H1 (cell line): ENCODE measurements around the gene AGR2. TPM values are rescaled to one million over a fixed set of nuclear protein-coding genes. Genes with fewer than 3 reads are reported as not detected.

Source experiments
- CTCF ChIA-PET: fragments of 300-600 bp; sonication (Branson Sonifier 250); formaldehyde crosslinking; loops from one replicate; lab custom pipeline; 2021; ENCODE audit not compliant: partially characterized antibody; lab: Charles Lee
- POLR2A ChIA-PET: fragments of 300-600 bp; sonication (Branson Sonifier 250); formaldehyde crosslinking; loops from one replicate; lab custom pipeline; 2021; ENCODE audit warnings: inconsistent platforms; ENCODE audit not compliant: partially characterized antibody; lab: Charles Lee
- DNase-seq, 2 experiments: peaks; one replicate each; pipeline versions ENCODE4 v3.0.0 to v3.0.0-alpha.2; 2010 to 2022; ENCODE audit warnings: low spot score in 2 of 2, low read depth in 1 of 2, mixed read lengths in 1 of 2
- FAIRE-seq: peaks from 2 replicates; lab custom pipeline; 2011; peaks lifted over from hg19 to GRCh38; lab: Jason Lieb, UNC
- H2AFZ ChIP-seq: 2 replicates; pipeline ENCODE4 v1.8.1; 2012; ENCODE audit warnings: low read length, inconsistent platforms
- H2AK5ac ChIP-seq: 2 replicates; pipeline ENCODE4 v1.6.1; 2013; ENCODE audit warnings: low read depth, low read length
- H2BK120ac ChIP-seq: replicated peaks from 2 replicates; pipeline ENCODE3; 2013; ENCODE audit warnings: low read depth, low read length, inconsistent platforms
- H2BK12ac ChIP-seq: 2 replicates; pipeline ENCODE4 v1.6.1; 2013; ENCODE audit warnings: low read depth, low read length
- H2BK15ac ChIP-seq: 2 replicates; pipeline ENCODE4 v1.6.1; 2013; ENCODE audit warnings: low read length
- H2BK20ac ChIP-seq: 2 replicates; pipeline ENCODE4 v1.6.1; 2013; ENCODE audit warnings: low read length
- H2BK5ac ChIP-seq: 2 replicates; pipeline ENCODE4 v1.6.1; 2013; ENCODE audit warnings: low read depth, low read length
- H3K14ac ChIP-seq: 2 replicates; pipeline ENCODE4 v1.6.1; 2013; ENCODE audit warnings: inconsistent platforms; ENCODE audit not compliant: insufficient read length
- H3K18ac ChIP-seq: 2 replicates; pipeline ENCODE4 v1.6.1; 2013; ENCODE audit warnings: low read length; ENCODE audit errors: extremely low read depth
- H3K23ac ChIP-seq: 2 replicates; pipeline ENCODE4 v1.6.1; 2013; ENCODE audit warnings: inconsistent platforms; ENCODE audit not compliant: insufficient read length
- H3K23me2 ChIP-seq: 2 replicates; pipeline ENCODE4 v1.6.1; 2013; ENCODE audit warnings: low read depth, low read length
- H3K27ac ChIP-seq: 2 replicates; pipeline ENCODE4 v1.6.1; 2011; ENCODE audit warnings: low read depth, low read length, inconsistent platforms
- H3K27me3 ChIP-seq, 4 experiments: replicated peaks in 1 of 4; 1 replicate in 1 of 4; 2 replicates in 3 of 4; pipeline versions ENCODE4 v1.6.1 to v1.8.1; 2011 to 2013; ENCODE audit warnings: low read length in 3 of 4, mild to moderate bottlenecking in 3 of 4, inconsistent platforms in 2 of 4, mixed read lengths in 2 of 4, moderate library complexity in 1 of 4; ENCODE audit not compliant: control insufficient read depth in 3 of 4, insufficient read depth in 3 of 4; ENCODE audit errors: extremely low read depth in 1 of 4
- H3K36me3 ChIP-seq, 4 experiments: 2 replicates each; pipeline versions ENCODE4 v1.6.1 to v1.8.1; 2011 to 2013; ENCODE audit warnings: mild to moderate bottlenecking in 4 of 4, low read length in 3 of 4, moderate library complexity in 2 of 4, control low read depth in 1 of 4, inconsistent platforms in 1 of 4; ENCODE audit not compliant: insufficient read depth in 4 of 4, control insufficient read depth in 2 of 4
- H3K4ac ChIP-seq: replicated peaks from 2 replicates; pipeline ENCODE3; 2013; ENCODE audit warnings: low read length, low read depth, mixed read lengths, inconsistent platforms; ENCODE audit not compliant: insufficient read length
- H3K4me1 ChIP-seq, 4 experiments: replicated peaks in 1 of 4; 1 replicate in 1 of 4; 2 replicates in 3 of 4; pipeline versions ENCODE4 v1.6.1 to v1.8.1; 2011 to 2013; ENCODE audit warnings: low read length in 3 of 4, inconsistent platforms in 2 of 4, mixed read lengths in 1 of 4; ENCODE audit not compliant: insufficient read depth in 4 of 4, control insufficient read depth in 3 of 4
- H3K4me2 ChIP-seq, 2 experiments: 2 replicates each; pipeline versions ENCODE4 v1.6.1 to v1.8.1; 2011 to 2013; ENCODE audit warnings: low read depth in 2 of 2, low read length in 2 of 2, control low read depth in 1 of 2, inconsistent platforms in 1 of 2, mild to moderate bottlenecking in 1 of 2; ENCODE audit not compliant: insufficient read depth in 1 of 2
- H3K4me3 ChIP-seq, 4 experiments: fragments of 200-600, 300-600 bp in 1 of 4; sonication (generic), shearing (Covaris generic), sonication (Bioruptor Twin) in 1 of 4; 2 replicates each; pipeline versions ENCODE4 v1.5.1 to v1.8.1; 2011 to 2016; ENCODE audit warnings: low read length in 4 of 4, low read depth in 3 of 4, control low read depth in 2 of 4, inconsistent platforms in 2 of 4, mild to moderate bottlenecking in 2 of 4, mixed read lengths in 1 of 4, moderate library complexity in 1 of 4; ENCODE audit not compliant: insufficient read depth in 2 of 4; ENCODE audit errors: extremely low read depth in 1 of 4
- H3K56ac ChIP-seq: replicated peaks from 2 replicates; pipeline ENCODE3; 2013; ENCODE audit warnings: low read depth, mild to moderate bottlenecking, mixed read lengths, low read length, inconsistent platforms; ENCODE audit not compliant: insufficient read length
- H3K79me1 ChIP-seq: 2 replicates; pipeline ENCODE4 v1.6.1; 2013; ENCODE audit warnings: low read depth, low read length, control low read depth
- H3K79me2 ChIP-seq, 2 experiments: 2 replicates each; pipeline versions ENCODE4 v1.6.1 to v1.8.1; 2012 to 2013; ENCODE audit warnings: low read length in 2 of 2, mild to moderate bottlenecking in 2 of 2, inconsistent platforms in 1 of 2; ENCODE audit not compliant: insufficient read depth in 2 of 2, control insufficient read depth in 1 of 2
- H3K9ac ChIP-seq, 4 experiments: replicated peaks in 1 of 4; 1 replicate in 1 of 4; 2 replicates in 3 of 4; pipeline versions ENCODE4 v1.6.1 to v1.8.1; 2011 to 2013; ENCODE audit warnings: low read depth in 3 of 4, low read length in 3 of 4, control low read depth in 2 of 4, mild to moderate bottlenecking in 2 of 4, moderate library complexity in 2 of 4, inconsistent platforms in 1 of 4; ENCODE audit errors: extremely low read depth in 1 of 4
- H3K9me3 ChIP-seq, 2 experiments: 2 replicates each; pipeline versions ENCODE4 v1.6.1 to v1.8.1; 2012 to 2013; ENCODE audit warnings: mild to moderate bottlenecking in 2 of 2, moderate library complexity in 2 of 2, control low read depth in 1 of 2, inconsistent platforms in 1 of 2, low read depth in 1 of 2, low read length in 1 of 2, mixed read lengths in 1 of 2; ENCODE audit not compliant: insufficient read depth in 2 of 2
- H4K20me1 ChIP-seq, 2 experiments: replicated peaks in 1 of 2; 2 replicates each; pipeline versions ENCODE3 to v1.8.1; 2011 to 2013; ENCODE audit warnings: inconsistent platforms in 2 of 2, low read length in 2 of 2, mild to moderate bottlenecking in 1 of 2; ENCODE audit not compliant: insufficient read depth in 2 of 2, control insufficient read depth in 1 of 2
- H4K5ac ChIP-seq: 2 replicates; pipeline ENCODE4 v1.6.1; 2013; ENCODE audit warnings: low read length, low read depth, mixed read lengths, inconsistent platforms; ENCODE audit not compliant: insufficient read length
- H4K8ac ChIP-seq: 2 replicates; pipeline ENCODE4 v1.8.0; 2013; ENCODE audit warnings: mild to moderate bottlenecking, moderate library complexity, low read length, inconsistent platforms; ENCODE audit not compliant: insufficient read depth; ENCODE audit errors: extremely low read depth
- H4K91ac ChIP-seq: replicated peaks from 2 replicates; pipeline ENCODE3; 2013; ENCODE audit warnings: low read length, mixed read lengths, inconsistent platforms; ENCODE audit not compliant: insufficient read length
- ATF3 ChIP-seq: IDR thresholded peaks from 2 replicates; pipeline ENCODE4 v1.6.1; 2011; ENCODE audit warnings: low read depth, mild to moderate bottlenecking, low read length; ENCODE audit not compliant: insufficient read depth
- BACH1 ChIP-seq: IDR thresholded peaks from 2 replicates; pipeline ENCODE4 v1.6.1; 2012; ENCODE audit warnings: low read length, improper control_type of control experiment
- BRCA1 ChIP-seq: IDR thresholded peaks from 2 replicates; pipeline ENCODE4 v1.6.1; 2012; ENCODE audit warnings: low read depth, low read length, improper control_type of control experiment
- CBX8 ChIP-seq: fragments of 300-800, 300-1000 bp; sonication (generic); IDR thresholded peaks from 2 replicates; pipeline ENCODE4 v1.7.1; 2016; ENCODE audit warnings: low read depth, low read length, borderline replicate concordance
- E2F6 ChIP-seq: IDR thresholded peaks from 2 replicates; pipeline ENCODE4 v1.6.1; 2012; ENCODE audit warnings: inconsistent platforms
- GABPA ChIP-seq: IDR thresholded peaks from 2 replicates; pipeline ENCODE4 v1.6.1; 2011; ENCODE audit warnings: mild to moderate bottlenecking, low read length, moderate library complexity, borderline replicate concordance; ENCODE audit not compliant: insufficient read depth
- GTF2F1 ChIP-seq: IDR thresholded peaks from 2 replicates; pipeline ENCODE4 v1.6.1; 2012; ENCODE audit warnings: low read depth, low read length, improper control_type of control experiment, borderline replicate concordance
- KDM1A ChIP-seq: fragments of 200-600, 300-600 bp; sonication (generic); IDR thresholded peaks from 2 replicates; pipeline ENCODE4 v1.7.1; 2016; ENCODE audit warnings: mild to moderate bottlenecking, low read length, borderline replicate concordance
- KDM5A ChIP-seq: fragments of 200-600 bp; IDR thresholded peaks from 2 replicates; pipeline ENCODE4 v1.7.1; 2012; ENCODE audit warnings: mild to moderate bottlenecking, low read length, inconsistent platforms, mixed read lengths
- MAX ChIP-seq: IDR thresholded peaks from 2 replicates; pipeline ENCODE4 v1.6.1; 2012; ENCODE audit warnings: inconsistent platforms
- RXRA ChIP-seq: IDR thresholded peaks from 2 replicates; pipeline ENCODE4 v1.6.1; 2011; ENCODE audit warnings: low read depth, mild to moderate bottlenecking, low read length, moderate library complexity; ENCODE audit not compliant: insufficient read depth
- SIRT6 ChIP-seq: IDR thresholded peaks from one replicate; pipeline ENCODE4 v1.7.1; 2012; ENCODE audit warnings: low read length, inconsistent platforms
- SP1 ChIP-seq: IDR thresholded peaks from 2 replicates; pipeline ENCODE4 v1.6.1; 2011; ENCODE audit warnings: low read depth, low read length
- TCF12 ChIP-seq: IDR thresholded peaks from 2 replicates; pipeline ENCODE4 v1.6.1; 2011; ENCODE audit warnings: low read depth, mild to moderate bottlenecking, low read length
- WGBS, 2 experiments: shearing (Covaris generic) in 1 of 2; methylation state at CpG; one replicate each; pipeline versions ENCODE4 v1.1.6 to v1.1.7; 2013 to 2015; ENCODE audit warnings: low lambda C conversion rate in 2 of 2, mixed read lengths in 2 of 2, inconsistent platforms in 1 of 2, low coverage in 1 of 2, missing lambda C conversion rate in 1 of 2; ENCODE audit not compliant: insufficient replicate concordance in 2 of 2, insufficient coverage in 1 of 2, insufficient read length in 1 of 2; ENCODE audit errors: extremely low coverage in 1 of 2, missing lambda C conversion rate in 1 of 2; 5-methylcytosine and 5-hydroxymethylcytosine counted together
- polyA plus RNA-seq, 7 experiments: library from polyadenylated mRNA; depleted of rRNA in 3 of 7; stranded (reverse) in 5 of 7; unstranded in 2 of 7; fragments of >200 nt in 5 of 7; fragments of 200-250 nt in 2 of 7; gene quantifications; 1 replicate in 5 of 7; 2 replicates in 1 of 7; 4 replicates in 1 of 7; pipeline versions ENCODE4 v1.2.1 to v1.2.3, GENCODE V29; 2011 to 2013; ENCODE audit warnings: missing spikeins in 2 of 7, mixed read lengths in 2 of 7
- total RNA-seq: library from RNA; stranded (reverse); fragmentation: NEBNext Ultra II Directional; extraction: Animal tissue kit (Norgen Biotek cat#: 25700); gene quantifications from 2 replicates; pipeline ENCODE4 v1.2.1, GENCODE V29; 2021

Gene AGR2
- total and polyA plus RNA-seq, 2 of the 8 experiments (the other 6 are each of a cell fraction or from before 2014, with no cell fraction given) = not detected

- FAIRE-seq = no peak
- POLR2A ChIA-PET = no interaction called here
- CTCF ChIA-PET = interaction anchor here (1.1 to 2.4 kb wide), 2 partner anchors 38 to 274 kb away, joined by 3 to 11 read pairs; no protein-coding TSS in a partner anchor
- TF ChIP-seq TCF12 (no peak), MAX (no peak), GABPA (no peak), BACH1 (no peak), KDM5A (no peak), CBX8 (no peak), KDM1A (no peak), RXRA (no peak), E2F6 (no peak), SIRT6 (no peak), ATF3 (no peak), GTF2F1 (no peak), BRCA1 (no peak), SP1 (no peak)
Measured at GRCh38 chr7:16838386-16838785, 33.6 kb upstream of the AGR2 start.

More at GRCh38 chr7:16838386-16838785, 33.6 kb upstream of the AGR2 start:
- H3K27me3 ChIP-seq = no peaks in the 10 kb centered on the region
- H4K8ac ChIP-seq = no peak overlapping the region
- H3K4ac ChIP-seq = no peak overlapping the region
- DNase-seq = no peak
- no peaks in the 10 kb centered on the region for H3K23me2 ChIP-seq
- 60% methylated on average over 3 of the region's 3 CpGs; no CpG with 5 or more reads in 1 of the 2 experiments for WGBS, 2 experiments
- H3K14ac ChIP-seq = no peak overlapping the region
- H3K79me1 ChIP-seq = no peaks in the 10 kb centered on the region
- H3K9ac ChIP-seq = no peak overlapping the region
- no peak overlapping the region for H2BK12ac ChIP-seq
- H2BK5ac ChIP-seq = no peak overlapping the region
- H3K9me3 ChIP-seq = no peaks in the 10 kb centered on the region
- H3K36me3 ChIP-seq = no peaks in the 10 kb centered on the region
- no peak overlapping the region for H4K91ac ChIP-seq
- H4K20me1 ChIP-seq = no peaks in the 10 kb centered on the region
- H3K27ac ChIP-seq = no peak overlapping the region
- no peak overlapping the region for H2AFZ ChIP-seq
- no peak overlapping the region for H2AK5ac ChIP-seq
- no peaks in the 10 kb centered on the region for H3K4me1 ChIP-seq
- no peak overlapping the region for H4K5ac ChIP-seq
- H3K4me3 ChIP-seq = no peak overlapping the region
- no peak overlapping the region for H2BK15ac ChIP-seq
- H2BK20ac ChIP-seq = no peak overlapping the region
- H3K18ac ChIP-seq = no peak overlapping the region
- no peak overlapping the region for H2BK120ac ChIP-seq
- no peak overlapping the region for H3K23ac ChIP-seq
- no peak overlapping the region for H3K4me2 ChIP-seq
- no peak overlapping the region for H3K56ac ChIP-seq
- no peaks in the 10 kb centered on the region for H3K79me2 ChIP-seq
